Middle frontal gyrus (tissue), 1 donor: ENCODE results near the gene MDGA2.

Source experiments
- DNase-seq: peaks from one replicate; pipeline ENCODE4 v3.0.0-alpha.2; 2015; ENCODE audit warnings: low spot score; ENCODE audit errors: extremely low spot score

Gene MDGA2

GRCh38 chr14:47490766-47491165 lies 184.6 kb downstream of the MDGA2 start:
- no peak for DNase-seq

GRCh38 chr14:47490353-47490752 lies 185.1 kb downstream of the MDGA2 start:
- DNase-seq = no peak

GRCh38 chr14:47485421-47485820 lies 190.0 kb downstream of the MDGA2 start:
- no peak for DNase-seq

- no peak for DNase-seq
Observed at GRCh38 chr14:47483449-47483848, 192.0 kb downstream of the MDGA2 start.

DNA sequence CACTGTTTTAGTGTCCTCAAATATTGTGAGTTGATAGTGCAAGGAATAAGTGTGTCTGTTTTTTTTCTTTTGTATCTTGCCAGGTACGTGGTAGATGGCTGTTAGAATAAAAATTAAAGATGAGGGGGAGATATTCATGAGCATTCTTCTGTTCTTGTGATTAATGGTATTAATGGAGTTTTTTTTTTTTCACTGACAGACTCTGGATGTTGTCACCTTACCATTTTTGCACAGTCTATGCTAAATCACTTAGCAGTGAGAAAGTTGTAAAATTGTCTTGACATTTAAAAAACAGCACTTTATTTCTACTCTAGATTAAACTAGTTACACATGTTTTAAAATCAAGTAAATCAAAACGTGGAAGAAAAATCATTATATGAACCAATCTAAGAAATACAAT lies 204.3 kb downstream of the MDGA2 start:
- DNase-seq = no peak

GRCh38 chr14:47466916-47467315 lies 208.5 kb downstream of the MDGA2 start:
- DNase-seq = no peak

DNA sequence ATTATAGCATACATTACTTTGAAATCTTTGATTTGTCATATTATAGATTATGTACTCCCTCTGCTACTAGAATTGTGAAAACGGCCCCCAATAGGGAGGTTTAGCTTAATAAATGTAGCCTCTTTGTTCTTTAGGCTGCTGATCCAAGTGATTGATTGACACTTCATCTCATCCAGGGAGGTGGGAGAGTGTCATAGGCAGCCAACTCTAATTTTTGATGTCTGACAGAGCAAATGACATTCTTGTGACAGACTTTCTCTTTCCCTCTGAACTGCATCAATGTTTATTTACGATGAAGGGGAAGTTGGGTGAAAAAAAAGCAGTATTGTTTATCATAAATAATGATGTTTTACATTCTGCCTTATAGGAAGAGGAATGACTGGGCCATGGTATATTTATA lies 221.4 kb downstream of the MDGA2 start:
- DNase-seq = no peak

GRCh38 chr14:47447076-47447475 lies 228.3 kb downstream of the MDGA2 start:
- DNase-seq = no peak

GRCh38 chr14:47442211-47442610 lies 233.2 kb downstream of the MDGA2 start:
- DNase-seq = no peak

DNA sequence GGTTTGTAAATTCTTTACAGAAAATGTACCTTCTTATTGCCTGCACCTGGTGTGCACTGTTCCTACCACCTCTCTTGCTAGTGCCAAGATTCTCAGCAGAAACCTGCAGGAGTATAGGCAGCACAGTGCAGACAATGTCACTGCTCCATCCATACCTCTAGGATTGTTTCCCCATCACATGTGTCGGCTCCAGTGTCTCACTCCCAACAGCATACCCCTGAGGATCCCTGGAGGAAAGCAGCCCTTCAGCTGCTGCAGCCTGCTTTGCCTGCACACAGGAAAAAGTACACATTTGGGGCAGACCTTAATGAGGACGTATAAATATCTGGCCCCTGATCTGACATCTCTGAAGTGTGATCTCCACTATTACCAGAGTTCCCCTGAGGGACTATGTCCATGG lies 235.5 kb downstream of the MDGA2 start:
- DNase-seq = no peak

- DNase-seq = peak; percentile 6
Observed at GRCh38 chr14:47438650-47439140, 236.7 kb downstream of the MDGA2 start.

DNA sequence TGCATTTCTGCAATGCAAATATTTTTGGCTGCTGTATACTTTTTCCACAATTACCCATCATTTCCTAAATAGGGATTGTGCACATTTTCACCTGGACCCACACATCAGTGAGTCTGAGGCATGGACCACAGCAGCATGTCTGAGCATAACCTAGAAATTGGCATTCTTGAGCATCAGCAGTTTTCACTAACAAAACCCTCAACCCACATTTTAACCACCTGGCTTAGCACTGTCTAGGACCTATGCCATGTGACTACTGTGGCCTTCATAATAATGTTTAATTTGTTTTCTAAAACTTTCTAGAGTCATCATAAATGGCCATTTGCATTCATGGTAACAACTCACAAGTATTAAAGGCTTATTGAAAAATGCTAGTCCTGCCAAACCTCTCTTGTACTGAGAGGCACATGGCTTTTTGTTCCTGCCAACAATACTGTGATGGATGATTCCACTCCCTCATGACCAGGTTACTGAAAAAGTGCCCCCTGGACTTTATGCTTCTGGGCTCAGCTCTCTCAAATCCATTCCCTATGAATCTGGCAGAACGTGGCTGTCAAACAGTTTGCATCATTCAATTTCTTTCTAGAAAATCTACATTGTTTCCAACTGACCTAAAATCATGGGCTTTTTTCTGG lies 240.0 kb downstream of the MDGA2 start:
- no peak for DNase-seq

GRCh38 chr14:47427629-47428028 lies 247.8 kb downstream of the MDGA2 start:
- no peak for DNase-seq

GRCh38 chr14:47425302-47425701 lies 250.1 kb downstream of the MDGA2 start:
- DNase-seq = no peak

DNA sequence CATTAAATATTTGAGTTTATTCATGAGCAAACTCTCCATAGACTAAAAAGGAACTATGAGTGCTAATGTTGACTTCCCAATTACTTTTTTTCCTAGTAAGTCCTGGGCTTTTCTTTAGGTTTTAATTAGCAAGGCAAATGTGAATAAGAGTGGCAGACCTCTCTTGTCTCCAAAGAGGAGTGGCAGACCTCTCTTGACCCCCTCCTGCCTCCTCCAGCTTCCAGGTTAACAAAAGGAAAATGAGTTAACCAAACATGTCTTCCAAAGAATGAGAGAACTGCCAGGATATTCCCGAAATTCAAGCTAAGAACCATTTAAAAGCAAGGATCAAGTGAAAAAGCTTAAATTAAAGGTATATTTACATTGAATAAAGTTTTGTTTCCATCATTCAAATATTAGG lies 253.2 kb downstream of the MDGA2 start:
- no peak for DNase-seq

DNA sequence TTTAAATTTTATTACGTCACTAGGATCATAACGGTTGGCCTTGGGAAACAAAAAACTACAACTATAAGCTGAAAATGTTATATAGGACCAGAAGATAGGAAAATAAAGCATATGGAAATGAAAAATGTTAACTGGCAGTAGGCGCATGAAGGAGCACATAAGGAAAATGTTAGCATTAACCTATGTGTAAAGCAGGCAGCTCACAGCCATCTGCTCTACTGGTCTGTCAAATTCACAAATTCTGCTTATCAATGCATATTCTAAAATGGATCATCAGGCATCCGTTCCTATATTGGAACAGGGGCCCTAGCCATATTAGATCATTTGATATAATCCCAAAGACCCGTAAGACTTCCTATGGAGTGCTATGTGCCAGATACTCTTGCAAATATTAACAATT lies 263.9 kb downstream of the MDGA2 start:
- no peak for DNase-seq

- no peak for DNase-seq
Observed at GRCh38 chr14:47392326-47392725, 283.1 kb downstream of the MDGA2 start.

GRCh38 chr14:47390831-47391504 lies 284.4 kb downstream of the MDGA2 start:
- DNase-seq = peak; percentile 31

DNA sequence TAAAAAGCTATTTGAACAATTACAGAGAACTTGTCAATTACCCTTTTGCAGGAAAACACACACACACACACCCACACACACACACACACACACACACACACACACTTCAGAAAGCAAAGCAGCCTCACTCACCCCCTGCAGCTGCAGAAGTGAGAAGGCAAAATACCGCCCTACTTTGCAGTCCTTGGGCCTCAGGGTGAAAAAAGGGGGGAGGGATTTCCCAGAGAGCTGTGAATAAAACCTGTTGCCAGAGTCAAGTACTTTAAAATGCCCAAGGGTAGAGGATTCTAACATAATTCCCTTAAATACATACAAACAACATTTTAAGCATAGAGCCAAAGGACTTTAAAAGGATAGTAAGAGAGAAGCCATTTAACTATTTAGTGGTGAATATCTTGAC lies 285.9 kb downstream of the MDGA2 start:
- no peak for DNase-seq

- DNase-seq = no peak
Observed at GRCh38 chr14:47366006-47366405, 309.4 kb downstream of the MDGA2 start.

DNA sequence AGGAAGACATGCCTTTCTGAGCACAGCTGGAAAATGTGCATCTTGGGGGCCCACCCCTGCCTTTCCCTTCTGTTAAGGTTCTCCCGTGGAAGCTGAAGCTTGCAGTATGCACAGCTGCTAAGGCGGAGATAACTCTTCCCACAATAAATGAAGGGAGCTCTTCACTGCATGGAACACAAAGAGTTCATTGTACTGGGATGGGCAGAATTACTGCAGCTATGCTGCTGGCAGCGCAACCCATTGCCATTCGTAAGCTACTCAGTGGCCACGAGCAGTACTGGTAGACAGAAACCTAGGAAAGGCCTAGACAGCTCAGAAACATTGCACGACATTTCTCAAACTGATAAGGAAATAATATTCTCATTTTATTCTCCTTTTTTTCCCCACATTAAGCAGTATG lies 310.2 kb downstream of the MDGA2 start:
- peak; percentile 62 for DNase-seq

GRCh38 chr14:47353186-47353585 lies 322.2 kb downstream of the MDGA2 start:
- DNase-seq = no peak

GRCh38 chr14:47346849-47347248 lies 328.6 kb downstream of the MDGA2 start:
- no peak for DNase-seq
